SK-N-MC (cell line): ENCODE data around the gene GALNT18.

ENCODE experiments used
- EZH2 ChIP-seq: fragments of 200-600 bp; sonication (generic); IDR thresholded peaks from one replicate; pipeline ENCODE4 v1.6.1; 2017; ENCODE audit warnings: antibody characterized with exemption
- POLR2AphosphoS5 ChIP-seq: IDR thresholded peaks from 2 replicates; pipeline ENCODE4 v1.6.1; 2012; ENCODE audit warnings: mild to moderate bottlenecking, low read depth, low read length, borderline replicate concordance

- TF ChIP-seq EZH2 (no peak), POLR2AphosphoS5 (no peak)
These were observed 327.3 kb downstream of the GALNT18 start for GRCh38 chr11:11294551-11294855.
